ENCODE data around the gene SSTR4.

SSTR4 gene

DNA sequence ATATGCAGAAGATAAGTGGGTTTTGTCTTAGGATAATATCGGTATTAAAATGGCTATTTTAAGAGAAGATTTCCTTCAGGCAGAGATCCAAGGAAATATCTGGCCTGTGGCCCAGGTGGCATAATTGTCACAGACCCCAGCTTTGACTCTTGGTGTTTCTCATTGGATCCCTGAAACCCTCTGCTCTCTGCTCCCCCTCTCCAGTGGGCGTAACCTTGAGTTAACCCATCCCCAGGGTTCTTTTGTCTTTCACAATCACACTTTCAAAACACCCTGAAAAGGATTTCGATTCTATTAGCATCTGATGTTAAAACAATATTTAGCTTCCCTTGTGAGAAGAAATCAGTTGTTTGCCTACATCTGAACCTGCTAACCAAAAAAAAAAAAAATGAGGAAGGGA lies 7.2 kb downstream of the SSTR4 start:
- DNase-seq (ENCODE audit: low read depth in 2 of 2), result no peak

DNA sequence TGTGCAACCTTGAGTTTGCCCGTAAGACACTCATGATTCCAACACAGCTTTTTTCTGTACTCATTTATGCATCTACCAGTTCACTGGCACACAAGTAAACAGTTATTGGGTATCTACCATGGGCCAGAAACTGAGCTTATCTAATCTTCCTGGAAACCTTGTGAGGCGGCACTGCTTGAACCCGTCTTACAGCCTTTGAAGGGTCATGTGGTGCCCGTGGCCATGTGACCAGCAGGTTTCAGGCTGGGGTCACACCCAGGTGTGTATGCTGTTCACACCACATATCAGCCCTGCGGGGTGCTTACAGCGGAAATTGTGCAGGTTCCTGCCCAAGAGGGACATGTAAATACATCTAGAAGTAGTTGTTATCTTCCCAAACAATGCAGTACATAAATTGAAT lies 8.3 kb downstream of the SSTR4 start:
- DNase-seq (ENCODE audit: low read depth in 2 of 2), result no peak

DNA sequence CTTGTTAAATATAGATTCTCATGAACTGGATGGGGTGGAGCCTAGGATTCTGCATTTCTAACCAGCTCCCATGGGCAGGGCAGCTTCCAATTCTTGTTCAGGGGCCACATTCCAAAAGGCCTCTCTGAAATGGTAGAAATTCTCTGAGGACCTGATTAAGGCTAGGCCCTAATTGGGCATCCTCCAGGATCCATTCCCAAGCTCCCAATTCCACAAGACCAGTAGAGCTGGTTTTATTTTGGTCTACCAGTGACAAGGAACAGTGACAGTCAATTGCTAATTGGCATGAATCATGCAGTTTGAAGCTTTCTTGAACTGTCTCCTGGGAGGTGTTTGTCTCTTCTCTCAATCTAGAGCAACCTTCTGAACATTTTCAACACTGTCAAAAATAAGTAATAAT lies 11.3 kb downstream of the SSTR4 start:
- DNase-seq (ENCODE audit: low read depth in 2 of 2), result no peak

DNA sequence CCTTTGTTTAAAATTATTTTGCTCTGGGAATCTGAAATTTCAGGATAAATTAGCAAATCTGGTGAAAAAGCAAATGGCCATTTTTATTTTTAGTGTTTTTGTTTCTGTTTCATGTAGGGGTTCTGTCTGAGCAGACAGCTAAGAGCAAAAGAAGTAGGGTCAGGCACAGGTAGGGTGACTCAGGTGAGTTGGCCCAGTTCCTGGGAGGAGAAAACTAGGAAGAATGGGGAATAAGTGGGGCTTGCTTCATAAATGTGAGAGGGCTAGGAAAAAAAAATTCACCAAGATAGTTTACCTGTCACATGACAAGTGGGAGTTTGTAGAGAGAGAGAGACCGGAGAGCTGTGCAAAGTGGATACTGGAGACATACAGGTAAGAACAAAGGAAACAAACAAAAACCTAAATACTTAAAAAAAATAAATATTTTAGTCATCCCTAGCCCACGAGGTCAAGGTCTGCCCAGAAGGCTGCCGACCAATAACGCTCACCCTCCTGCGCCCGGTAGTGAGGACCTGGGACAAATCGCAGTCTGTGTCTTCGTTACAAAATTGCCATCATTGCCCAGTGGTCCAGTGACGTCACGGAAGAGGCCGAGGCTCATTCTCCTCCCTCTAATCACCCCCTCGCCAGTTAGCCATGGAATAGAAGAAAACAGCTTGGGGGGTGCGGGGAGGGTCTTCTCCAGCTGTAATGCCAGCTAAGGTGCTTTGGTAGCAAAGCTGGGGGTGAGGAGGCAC lies 12.1 kb downstream of the SSTR4 start:
- DNase-seq (ENCODE audit: low read depth in 2 of 2), result no peak

DNA sequence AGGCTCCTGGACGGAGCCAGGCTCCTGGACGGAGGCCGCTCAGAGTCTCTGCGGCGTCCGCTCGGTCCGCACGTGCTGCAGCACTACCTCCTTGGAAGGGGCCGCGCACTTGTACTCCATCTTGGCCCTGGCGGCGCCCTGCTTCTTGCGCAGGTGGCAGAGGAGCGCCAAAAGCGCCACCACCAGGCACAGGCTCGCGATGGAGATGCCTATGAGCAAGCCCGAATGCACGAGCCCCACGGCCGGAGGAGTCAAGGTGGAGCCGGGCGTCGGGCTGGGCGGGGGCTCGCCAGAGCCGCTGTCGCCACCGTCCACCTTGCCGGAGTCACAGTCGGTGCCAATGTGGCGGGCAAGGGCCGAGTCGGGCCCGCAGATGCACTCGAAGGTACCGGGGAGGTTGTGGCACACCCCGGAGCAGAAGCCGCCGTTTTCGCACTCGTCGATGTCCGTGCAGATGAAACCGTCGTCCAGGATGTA lies 12.7 kb downstream of the SSTR4 start:
- DNase-seq (ENCODE audit: low read depth in 2 of 2), result no peak

DNA sequence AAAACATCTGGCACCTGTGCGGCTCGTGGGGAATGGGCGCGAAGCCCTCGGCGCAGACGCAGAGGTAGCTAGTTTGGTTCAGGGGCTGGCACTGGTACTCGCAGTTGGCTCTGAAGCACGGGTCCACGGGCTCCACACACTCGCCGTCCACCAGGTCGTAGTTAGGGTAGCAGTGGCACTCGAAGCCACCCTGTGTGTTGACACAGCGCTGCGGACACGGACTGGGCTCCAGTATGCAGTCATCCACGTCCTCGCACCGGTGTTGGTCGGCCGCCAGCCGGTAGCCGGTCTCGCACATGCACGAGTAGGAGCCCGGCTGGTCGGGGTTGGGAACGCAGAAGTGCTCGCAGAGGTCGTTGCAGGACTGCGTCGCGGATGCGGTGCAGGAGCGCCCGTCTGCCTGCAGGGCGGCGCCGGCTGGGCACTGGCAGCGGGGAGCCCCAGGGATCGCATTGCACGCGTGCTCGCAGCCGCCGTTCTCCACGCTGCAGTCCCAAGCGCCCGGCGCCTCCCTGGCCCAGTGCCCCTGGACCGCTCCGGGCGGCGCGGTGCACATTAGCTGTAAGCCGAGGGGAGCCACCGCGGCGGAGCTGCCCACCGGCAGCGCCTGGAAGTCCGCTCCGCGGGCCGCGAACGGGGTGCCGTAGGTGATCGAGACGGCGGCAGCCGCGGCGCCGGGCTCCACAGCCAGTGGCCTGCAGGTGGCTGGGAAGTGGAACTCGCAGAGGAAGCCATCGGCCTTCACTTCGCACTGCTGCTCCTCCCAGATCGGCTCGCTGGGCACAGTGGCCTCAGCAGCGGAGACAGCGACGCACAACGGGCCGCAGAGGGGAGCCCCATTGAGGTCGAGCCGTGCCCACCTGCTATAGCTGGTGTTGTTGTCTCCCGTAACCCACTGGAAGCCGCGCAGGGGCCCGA lies 13.4 kb downstream of the SSTR4 start:
- no peak for DNase-seq (ENCODE audit: low read depth in 2 of 2)

DNA sequence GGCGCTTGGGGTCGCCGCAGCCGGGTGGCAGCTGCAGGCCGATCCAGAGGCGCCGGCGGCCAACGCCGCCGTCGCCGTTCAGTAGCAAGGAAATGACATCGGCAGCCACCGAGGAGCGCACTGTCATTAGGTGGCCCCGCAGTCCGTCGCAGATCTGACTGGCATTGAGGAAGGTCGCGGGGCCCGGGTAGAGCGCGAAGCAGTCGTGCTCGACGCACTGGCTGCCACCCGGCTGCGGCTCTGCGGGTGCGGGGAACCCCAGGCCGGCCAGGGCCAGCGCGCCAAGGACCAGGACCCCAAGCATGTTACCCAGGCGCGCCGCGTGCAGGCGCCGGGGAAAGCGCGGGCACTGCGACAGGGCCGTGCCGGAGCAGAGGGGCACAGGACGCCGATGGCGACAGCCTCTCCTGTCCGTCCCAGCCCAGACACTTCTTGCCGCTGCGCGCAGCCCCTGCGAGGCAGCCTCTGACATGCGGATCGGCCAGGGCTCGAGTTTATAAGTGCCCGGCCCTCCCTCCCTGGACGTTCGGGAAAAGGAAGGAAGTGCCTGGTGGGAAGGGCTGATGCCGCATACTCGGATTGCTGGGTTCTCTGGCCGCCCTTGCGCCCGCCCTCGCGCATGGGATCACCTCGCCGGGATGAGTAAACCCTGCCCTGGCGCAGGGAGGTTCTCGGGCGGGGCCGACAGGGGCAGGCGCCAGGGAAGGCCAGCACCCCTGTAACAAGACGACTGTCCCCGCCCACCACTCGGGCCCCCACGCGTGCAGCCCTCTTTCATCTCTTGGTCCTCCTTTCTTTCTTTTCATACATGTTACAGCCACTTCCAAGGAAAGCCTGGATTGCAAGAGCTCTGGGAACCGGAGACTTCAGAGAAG lies 14.3 kb downstream of the SSTR4 start, which contains the start of gene THBD:
Gene THBD, minus strand, starts transcription at position 472 of the 875 bp plus-strand sequence. Its CDS starts 168 bp downstream, at position 304.
- no peak for DNase-seq (ENCODE audit: low read depth in 2 of 2)

DNA sequence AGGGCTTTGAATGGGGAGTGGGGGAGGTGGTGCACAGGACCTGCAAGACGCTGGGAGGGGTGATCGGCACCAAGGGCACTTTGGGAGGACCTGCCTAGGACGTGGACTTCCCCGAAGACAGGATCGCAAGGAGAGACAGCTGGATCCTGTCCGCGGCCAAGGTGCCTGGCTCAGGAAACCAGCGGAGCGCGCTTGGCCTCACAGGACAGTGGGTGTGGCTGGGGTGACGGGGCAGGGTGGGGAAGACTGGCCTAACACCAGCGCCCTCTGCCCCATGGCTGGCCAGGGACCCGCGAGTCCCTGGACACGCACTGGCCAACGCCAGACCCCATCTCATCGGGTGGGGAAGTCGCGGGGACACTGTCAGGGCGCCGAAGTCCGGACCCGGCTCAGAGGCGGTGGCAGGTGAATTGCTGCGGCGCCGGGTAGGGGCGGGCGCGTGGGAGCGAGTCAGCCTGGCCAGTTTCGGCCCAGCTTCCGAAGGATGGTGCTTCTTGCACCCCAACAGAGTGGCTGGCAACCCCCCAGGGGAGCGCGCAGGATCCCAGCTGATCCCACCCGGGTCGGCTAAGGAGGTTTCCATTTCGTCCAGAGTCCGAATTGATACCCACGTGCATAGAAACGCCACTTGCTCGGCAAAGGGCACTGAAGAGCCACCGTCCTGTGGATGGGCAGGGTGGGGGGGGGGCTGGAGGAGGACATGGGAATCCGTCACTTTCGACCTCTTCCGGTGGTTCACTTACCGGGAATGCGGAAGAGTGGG lies 15.1 kb downstream of the SSTR4 start:
- no peak for DNase-seq (ENCODE audit: low read depth in 2 of 2)

DNA sequence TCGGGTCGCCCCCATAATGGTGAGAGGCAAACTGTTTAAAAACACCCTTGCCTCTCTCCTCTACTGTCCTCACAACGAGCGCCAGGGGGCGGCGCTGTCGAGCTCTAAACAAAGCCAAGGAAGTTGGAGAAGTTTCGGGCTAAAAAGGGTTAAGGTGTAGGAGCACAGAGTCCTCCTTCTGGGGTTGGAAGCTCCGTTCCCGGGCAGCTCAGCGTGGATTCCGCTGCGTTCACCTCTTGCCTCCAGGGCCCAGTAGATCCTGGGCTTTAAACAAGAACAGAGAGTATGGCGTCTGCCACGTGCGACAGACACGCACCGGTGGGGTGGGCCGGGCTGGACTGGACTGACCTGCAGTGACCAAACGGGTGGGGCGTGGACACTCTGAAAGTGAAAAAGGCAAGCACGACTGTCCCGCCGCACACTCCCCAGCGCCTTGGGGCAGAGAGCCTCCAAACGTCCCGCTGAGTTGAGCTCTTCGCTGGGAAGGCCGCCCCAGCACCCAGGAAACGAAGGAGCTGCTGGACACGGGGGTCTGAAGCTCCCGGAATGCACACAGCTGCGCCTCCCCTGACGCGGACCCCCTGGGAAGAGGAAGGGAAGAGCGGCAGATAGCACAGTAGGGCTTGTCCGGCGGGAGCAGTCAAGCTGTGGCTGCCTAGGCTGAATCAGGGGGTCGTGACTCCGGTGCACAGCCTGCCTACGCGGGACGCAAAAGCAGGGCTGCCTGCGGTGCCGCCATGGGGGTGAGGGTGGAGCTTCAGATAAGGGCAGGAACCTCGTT lies 15.9 kb downstream of the SSTR4 start:
- DNase-seq (ENCODE audit: low read depth in 2 of 2), result no peak

DNA sequence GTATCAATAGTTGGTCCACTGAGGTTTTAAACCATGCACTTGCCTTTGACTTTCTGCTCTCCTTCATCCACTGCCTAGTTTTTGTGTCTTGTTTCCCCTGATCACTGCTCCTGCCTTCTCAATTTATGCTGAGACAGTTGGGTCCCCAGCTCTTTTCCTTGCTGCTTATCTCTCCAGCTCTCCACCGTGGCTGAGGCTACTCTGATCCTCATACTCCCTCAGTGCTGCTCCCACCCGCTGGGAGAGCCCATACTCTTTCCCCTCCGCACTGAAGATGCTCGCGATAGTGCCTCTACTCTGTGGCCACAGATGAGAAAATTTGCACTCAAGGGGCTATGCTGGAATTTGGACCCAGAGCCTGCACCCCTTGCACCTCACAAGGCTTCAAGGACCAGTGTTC lies 17.8 kb downstream of the SSTR4 start:
- no peak for DNase-seq (ENCODE audit: low read depth in 2 of 2)

DNA sequence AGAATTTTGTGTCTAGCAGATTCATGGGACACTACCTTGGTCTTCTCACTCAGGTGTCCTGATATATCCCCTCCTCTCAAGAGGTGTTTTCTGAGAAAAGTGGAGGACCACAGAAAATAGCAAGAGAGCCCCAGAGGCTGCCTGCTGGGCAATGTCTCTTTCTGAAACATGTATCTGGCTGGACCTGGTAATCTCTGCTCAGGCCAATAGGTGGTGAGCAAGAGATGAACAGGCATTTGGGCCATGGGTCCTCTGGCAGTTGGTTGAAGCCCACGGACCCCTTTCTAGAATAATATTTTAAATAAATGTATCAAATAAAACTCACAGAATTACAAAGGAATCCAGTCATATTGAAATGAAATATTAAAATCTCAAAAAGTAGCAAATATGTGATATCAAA lies 23.1 kb downstream of the SSTR4 start:
- no peak for DNase-seq (ENCODE audit: low read depth in 2 of 2)

DNA sequence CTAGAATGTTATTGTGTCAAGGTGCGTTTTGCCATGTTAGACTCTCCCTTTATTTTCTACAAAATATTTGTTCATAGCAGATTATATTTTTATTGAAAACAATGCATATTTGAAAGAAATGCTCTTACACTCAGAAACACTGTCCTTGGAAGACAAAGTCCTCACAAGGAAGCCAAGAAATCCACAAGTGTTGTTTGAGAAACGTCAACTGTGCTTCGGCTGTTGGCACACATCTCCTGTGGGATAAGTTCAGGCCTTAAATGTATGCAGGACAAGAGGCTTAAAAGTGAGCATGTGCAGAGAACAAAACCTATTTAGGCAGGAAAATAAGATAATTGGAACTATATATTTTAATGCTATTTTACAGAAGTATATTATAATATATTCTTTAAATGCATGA lies 23.9 kb downstream of the SSTR4 start:
- DNase-seq (ENCODE audit: low read depth in 2 of 2), result no peak

DNA sequence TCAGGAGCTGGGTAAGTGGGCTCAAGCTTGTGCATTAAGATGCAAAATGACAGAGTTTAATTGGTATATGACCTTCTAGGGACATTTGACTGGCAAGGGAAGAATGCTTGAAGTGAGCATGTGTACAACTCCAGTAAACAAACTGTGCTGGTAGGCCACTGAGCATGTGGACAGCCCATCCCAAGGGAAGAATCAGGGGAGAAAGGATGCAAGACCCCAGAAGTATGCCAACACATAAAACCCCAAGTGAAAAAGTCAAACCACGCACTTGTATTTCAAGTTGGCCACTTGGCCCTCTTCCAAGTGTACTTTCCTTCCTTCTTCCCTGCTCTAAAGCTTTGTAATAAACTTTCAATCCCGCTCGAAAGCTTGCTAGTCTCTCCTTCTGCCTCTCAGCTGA lies 24.7 kb downstream of the SSTR4 start:
- no peak for DNase-seq (ENCODE audit: low read depth in 2 of 2)

DNA sequence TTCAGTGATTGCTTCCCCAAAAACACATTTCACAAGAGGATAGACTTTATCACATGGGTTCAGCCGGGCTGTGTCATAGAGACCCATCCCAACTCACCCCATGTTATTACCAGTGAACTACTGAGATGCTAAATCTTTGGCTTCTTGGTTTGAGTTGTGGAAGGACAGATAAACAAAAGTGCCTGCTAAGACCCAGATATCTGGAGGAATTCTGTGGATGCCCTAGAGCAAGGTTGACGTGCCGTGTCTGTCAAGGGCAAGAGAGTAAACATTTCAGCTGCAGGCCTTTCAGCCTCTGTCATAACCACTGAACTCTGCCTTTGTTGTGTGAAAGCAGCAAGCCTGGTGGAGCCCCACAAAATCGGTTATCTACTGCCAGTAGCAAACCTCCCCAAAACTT lies 25.5 kb downstream of the SSTR4 start:
- DNase-seq (ENCODE audit: low read depth in 2 of 2), result no peak

DNA sequence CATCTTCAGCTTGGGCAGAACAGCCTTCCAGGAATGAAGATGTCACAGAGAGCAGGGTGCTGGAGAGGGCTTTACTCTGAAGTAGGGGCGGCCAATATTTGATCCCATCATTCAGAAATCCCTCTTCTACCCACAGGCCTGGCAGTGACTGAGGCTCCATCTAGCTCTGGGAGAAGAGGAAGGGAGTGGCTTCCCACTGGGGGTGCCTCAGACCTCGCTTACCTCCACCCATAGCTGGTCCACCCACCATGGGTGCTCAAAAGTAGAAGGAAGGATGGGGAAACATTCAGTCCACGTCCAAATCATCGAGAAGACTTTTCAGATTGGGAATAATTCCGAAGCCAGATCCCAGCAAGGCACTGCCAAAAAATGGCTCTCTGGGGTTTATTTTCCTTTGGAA lies 26.1 kb downstream of the SSTR4 start:
- no peak for DNase-seq (ENCODE audit: low read depth in 2 of 2)

DNA sequence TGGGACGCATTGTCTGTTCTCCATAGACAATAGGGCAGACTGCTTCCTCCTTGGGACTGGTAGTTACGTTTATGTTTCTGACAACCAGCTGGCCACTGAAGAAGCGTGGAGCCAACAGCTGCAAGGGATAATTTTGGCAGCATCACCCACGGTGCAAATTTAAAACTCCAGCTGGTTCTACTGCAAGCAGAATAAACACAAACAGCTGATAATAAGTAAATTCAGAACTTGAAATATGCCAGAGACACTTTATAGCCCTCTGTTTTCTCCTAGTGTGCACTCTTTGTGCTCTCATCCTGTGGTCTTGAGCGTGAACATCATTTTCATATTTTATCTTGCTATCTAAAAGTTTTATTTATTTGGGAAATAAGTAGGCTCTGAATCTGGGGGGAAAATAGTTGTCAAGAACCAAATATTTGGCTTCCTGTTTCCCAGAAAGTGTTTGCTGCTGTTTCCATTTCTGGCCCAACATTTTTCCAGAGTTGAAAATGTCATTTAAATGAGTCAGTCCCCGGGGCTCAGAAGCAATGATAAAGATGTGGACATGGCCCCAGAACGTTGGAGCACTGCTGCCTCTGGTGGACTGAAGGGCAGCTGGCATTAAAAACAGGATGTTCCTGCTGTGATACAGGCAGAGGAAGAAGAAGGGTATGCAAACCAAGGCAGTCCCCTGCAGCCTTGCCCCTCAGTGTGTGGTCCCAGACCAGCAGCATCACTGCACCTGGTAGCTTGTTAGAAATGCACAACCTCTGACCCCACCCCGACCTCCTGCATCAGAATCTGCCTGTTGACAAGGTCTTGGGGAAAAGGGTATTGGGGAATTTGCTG lies 26.8 kb downstream of the SSTR4 start:
- no peak for DNase-seq (ENCODE audit: low read depth in 2 of 2)

DNA sequence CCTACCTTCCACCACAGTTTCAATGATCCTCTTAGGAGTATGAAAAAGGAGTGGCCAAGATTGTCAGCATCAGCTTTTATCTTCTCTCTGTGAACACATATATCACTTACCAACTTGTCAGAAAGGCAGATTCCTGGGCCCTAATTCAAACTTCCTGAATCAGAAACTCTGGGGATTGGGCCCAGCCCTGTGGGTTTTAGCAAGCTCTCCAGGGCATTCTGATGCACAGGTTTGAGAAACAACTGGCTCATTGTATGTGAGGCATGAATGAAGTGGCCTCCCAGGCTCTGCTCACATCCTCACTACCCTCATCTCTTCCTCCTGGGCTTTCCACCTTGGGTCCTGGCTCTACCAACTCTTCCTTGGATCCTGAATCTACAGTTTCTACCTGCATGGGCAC lies 27.5 kb downstream of the SSTR4 start:
- no peak for DNase-seq (ENCODE audit: low read depth in 2 of 2)

DNA sequence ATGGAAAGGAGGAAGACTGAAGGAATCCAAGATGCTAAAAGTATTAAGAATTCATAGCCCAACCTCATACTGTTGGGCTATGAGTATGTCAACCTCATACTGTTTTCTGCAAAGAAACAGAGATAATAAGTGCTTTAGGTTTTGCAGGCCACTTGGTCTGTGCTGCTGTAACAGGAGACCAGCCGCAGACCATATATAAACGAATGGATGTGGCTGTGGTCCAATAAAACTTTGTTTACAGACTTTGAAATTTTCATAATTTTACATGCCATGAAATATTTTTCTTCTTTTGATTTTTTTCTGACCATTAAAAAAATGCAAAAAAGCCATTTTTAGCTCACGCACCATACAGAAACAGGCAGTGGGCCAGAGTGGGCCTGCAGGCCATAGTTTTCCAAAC lies 28.1 kb downstream of the SSTR4 start:
- DNase-seq (ENCODE audit: low read depth in 2 of 2), result no peak

DNA sequence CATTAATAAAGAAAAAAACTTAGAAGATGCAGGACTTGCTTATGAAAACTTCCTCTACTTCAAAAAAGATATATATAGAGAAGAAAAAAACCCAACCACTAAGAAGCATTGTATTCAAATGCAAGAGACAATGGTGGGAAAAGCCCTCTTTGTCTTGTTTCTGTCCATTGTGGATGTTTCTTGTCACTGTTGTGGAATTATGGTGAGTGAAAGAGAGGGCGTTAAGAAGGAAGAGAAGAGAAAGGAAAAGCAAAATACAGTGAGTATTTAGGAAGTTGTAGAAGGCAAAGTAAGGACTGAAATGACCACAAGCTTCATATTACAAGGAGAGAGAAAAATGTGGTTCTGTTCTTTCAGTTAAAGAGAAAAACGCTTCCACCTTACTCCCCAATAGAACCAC lies 28.5 kb downstream of the SSTR4 start:
- no peak for DNase-seq (ENCODE audit: low read depth in 2 of 2)

All from stimulated activated CD8-positive, alpha-beta memory T cell treated with anti-CD3 and anti-CD28 coated beads, Interleukin-7, amount 100 ng/mL, for 4 hours (primary cell).